Measurements from ENCODE around the gene VSIR. TPM values are rescaled to one million over a fixed set of nuclear protein-coding genes. Genes with fewer than 3 reads are reported as not detected.

Gene VSIR
- total and polyA plus RNA-seq, 9 of the 15 experiments (the other 6 are each of a cell fraction or from before 2014, with no cell fraction given) = 0.14 to 20.5 (median 9.3) TPM

DNA sequence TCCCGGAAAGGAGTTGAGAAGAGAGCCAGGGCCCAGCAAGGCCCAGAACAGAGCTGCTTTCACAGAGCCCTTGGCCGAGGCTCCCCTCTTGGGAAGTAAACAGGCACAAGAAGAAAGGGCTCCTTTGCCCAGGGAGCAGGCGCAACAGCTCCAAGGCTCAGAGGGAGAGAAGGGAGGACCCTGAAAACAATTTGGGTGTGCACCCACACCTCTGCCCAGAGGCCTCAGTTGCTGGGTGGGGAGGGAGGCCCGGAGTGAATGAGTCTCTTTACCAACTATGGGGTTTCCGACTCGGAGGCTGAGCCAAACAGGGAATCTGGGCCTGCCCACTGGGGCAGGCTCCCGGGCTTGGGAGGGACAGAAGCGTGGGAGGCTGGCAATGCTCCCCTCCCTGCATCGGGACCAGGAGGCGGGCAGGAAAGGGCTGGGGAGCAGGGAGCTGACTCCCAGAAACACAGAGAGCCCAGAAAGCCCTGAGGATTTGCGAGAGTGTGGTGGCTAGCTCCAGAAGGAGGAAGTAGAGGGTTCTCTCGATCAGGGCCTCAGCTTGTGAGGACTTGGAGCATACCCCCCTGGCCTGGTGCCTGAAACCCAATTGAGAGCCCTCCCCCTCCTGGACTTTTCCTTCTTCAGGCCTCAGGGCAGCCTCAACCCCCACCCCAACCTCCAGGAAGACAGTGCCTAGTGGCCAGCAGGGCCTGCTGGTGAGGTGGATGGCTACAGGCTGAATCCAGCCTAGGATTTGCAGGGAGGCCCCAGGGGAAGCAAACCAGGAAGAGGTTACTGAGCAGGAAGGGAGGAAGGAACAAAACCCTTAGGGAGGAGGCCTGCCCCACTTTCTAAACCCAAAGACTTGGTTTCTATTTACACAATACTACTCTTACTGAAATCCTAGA, 59.9 kb downstream of the VSIR start (continued):
- 0 out of 2 replicates have a peak, but pooled peaks have one; percentile 17 for TF ChIP-seq GABPA (tag; conservative IDR thresholded peaks at IDR 0.05; ENCODE audit: low read depth)
- TF ChIP-seq FOS (IDR thresholded peaks at IDR 0.05; ENCODE audit: extremely low read depth, insufficient read length) = no peak
- no peak for TF ChIP-seq ZNF444 (CRISPR knock-in tag; IDR thresholded peaks at IDR 0.05)
- no peak for TF ChIP-seq SLC30A9 (CRISPR knock-in tag; IDR thresholded peaks at IDR 0.05)
- TF ChIP-seq EWSR1 (IDR thresholded peaks at IDR 0.05; ENCODE audit: borderline replicate concordance, low read depth, partially characterized antibody) = no peak
- TF ChIP-seq, protein P1, sequence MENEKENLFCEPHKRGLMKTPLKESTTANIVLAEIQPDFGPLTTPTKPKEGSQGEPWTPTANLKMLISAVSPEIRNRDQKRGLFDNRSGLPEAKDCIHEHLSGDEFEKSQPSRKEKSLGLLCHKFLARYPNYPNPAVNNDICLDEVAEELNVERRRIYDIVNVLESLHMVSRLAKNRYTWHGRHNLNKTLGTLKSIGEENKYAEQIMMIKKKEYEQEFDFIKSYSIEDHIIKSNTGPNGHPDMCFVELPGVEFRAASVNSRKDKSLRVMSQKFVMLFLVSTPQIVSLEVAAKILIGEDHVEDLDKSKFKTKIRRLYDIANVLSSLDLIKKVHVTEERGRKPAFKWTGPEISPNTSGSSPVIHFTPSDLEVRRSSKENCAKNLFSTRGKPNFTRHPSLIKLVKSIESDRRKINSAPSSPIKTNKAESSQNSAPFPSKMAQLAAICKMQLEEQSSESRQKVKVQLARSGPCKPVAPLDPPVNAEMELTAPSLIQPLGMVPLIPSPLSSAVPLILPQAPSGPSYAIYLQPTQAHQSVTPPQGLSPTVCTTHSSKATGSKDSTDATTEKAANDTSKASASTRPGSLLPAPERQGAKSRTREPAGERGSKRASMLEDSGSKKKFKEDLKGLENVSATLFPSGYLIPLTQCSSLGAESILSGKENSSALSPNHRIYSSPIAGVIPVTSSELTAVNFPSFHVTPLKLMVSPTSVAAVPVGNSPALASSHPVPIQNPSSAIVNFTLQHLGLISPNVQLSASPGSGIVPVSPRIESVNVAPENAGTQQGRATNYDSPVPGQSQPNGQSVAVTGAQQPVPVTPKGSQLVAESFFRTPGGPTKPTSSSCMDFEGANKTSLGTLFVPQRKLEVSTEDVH (IDR thresholded peaks at IDR 0.05; ENCODE audit: low read depth, partially characterized antibody) = no peak
- TF ChIP-seq, protein P2, sequence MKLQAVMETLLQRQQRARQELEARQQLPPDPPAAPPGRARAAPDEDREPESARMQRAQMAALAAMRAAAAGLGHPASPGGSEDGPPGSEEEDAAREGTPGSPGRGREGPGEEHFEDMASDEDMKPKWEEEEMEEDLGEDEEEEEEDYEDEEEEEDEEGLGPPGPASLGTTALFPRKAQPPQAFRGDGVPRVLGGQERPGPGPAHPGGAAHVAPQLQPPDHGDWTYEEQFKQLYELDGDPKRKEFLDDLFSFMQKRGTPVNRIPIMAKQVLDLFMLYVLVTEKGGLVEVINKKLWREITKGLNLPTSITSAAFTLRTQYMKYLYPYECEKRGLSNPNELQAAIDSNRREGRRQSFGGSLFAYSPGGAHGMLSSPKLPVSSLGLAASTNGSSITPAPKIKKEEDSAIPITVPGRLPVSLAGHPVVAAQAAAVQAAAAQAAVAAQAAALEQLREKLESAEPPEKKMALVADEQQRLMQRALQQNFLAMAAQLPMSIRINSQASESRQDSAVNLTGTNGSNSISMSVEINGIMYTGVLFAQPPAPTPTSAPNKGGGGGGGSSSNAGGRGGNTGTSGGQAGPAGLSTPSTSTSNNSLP (IDR thresholded peaks at IDR 0.05; ENCODE audit: borderline replicate concordance, low read depth, low read length) = no peak
- no peak for TF ChIP-seq SPI1 (IDR thresholded peaks at IDR 0.05; ENCODE audit: borderline replicate concordance, low read depth, low read length)
- TF ChIP-seq, protein P3, sequence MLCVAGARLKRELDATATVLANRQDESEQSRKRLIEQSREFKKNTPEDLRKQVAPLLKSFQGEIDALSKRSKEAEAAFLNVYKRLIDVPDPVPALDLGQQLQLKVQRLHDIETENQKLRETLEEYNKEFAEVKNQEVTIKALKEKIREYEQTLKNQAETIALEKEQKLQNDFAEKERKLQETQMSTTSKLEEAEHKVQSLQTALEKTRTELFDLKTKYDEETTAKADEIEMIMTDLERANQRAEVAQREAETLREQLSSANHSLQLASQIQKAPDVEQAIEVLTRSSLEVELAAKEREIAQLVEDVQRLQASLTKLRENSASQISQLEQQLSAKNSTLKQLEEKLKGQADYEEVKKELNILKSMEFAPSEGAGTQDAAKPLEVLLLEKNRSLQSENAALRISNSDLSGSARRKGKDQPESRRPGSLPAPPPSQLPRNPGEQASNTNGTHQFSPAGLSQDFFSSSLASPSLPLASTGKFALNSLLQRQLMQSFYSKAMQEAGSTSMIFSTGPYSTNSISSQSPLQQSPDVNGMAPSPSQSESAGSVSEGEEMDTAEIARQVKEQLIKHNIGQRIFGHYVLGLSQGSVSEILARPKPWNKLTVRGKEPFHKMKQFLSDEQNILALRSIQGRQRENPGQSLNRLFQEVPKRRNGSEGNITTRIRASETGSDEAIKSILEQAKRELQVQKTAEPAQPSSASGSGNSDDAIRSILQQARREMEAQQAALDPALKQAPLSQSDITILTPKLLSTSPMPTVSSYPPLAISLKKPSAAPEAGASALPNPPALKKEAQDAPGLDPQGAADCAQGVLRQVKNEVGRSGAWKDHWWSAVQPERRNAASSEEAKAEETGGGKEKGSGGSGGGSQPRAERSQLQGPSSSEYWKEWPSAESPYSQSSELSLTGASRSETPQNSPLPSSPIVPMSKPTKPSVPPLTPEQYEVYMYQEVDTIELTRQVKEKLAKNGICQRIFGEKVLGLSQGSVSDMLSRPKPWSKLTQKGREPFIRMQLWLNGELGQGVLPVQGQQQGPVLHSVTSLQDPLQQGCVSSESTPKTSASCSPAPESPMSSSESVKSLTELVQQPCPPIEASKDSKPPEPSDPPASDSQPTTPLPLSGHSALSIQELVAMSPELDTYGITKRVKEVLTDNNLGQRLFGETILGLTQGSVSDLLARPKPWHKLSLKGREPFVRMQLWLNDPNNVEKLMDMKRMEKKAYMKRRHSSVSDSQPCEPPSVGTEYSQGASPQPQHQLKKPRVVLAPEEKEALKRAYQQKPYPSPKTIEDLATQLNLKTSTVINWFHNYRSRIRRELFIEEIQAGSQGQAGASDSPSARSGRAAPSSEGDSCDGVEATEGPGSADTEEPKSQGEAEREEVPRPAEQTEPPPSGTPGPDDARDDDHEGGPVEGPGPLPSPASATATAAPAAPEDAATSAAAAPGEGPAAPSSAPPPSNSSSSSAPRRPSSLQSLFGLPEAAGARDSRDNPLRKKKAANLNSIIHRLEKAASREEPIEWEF (CRISPR knock-in tag; IDR thresholded peaks at IDR 0.05) = no peak
- TF ChIP-seq CEBPB (tag; IDR thresholded peaks at IDR 0.05) = no peak
- no peak for TF ChIP-seq TARDBP (IDR thresholded peaks at IDR 0.05)
- no peak for TF ChIP-seq SMC3 (conservative IDR thresholded peaks at IDR 0.05; ENCODE audit: insufficient read depth, low read depth, low read length)
- no peak for TF ChIP-seq XRCC5 (IDR thresholded peaks at IDR 0.05; ENCODE audit: low read depth, low read length)
- TF ChIP-seq, protein P4, sequence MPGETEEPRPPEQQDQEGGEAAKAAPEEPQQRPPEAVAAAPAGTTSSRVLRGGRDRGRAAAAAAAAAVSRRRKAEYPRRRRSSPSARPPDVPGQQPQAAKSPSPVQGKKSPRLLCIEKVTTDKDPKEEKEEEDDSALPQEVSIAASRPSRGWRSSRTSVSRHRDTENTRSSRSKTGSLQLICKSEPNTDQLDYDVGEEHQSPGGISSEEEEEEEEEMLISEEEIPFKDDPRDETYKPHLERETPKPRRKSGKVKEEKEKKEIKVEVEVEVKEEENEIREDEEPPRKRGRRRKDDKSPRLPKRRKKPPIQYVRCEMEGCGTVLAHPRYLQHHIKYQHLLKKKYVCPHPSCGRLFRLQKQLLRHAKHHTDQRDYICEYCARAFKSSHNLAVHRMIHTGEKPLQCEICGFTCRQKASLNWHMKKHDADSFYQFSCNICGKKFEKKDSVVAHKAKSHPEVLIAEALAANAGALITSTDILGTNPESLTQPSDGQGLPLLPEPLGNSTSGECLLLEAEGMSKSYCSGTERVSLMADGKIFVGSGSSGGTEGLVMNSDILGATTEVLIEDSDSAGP (CRISPR knock-in tag; IDR thresholded peaks at IDR 0.05) = no peak
- TF ChIP-seq NFE2L1 (tag; IDR thresholded peaks at IDR 0.05; ENCODE audit: borderline replicate concordance, low read depth) = no peak
